GM19351 (cell line): ENCODE data around the gene TPRKB.
"Not testable (repeated sequence)": the region's sequence is repeated elsewhere in the genome, so short reads cannot be mapped to it uniquely, and the experiment has no call there.

Source experiments
- ATAC-seq: cut with Tn5 transposase; IDR thresholded peaks from one replicate; pipeline ENCODE4 v1.9.1; 2021; ENCODE audit warnings: mild to moderate bottlenecking, moderate library complexity; ENCODE audit not compliant: unreplicated experiment

TPRKB gene

DNA sequence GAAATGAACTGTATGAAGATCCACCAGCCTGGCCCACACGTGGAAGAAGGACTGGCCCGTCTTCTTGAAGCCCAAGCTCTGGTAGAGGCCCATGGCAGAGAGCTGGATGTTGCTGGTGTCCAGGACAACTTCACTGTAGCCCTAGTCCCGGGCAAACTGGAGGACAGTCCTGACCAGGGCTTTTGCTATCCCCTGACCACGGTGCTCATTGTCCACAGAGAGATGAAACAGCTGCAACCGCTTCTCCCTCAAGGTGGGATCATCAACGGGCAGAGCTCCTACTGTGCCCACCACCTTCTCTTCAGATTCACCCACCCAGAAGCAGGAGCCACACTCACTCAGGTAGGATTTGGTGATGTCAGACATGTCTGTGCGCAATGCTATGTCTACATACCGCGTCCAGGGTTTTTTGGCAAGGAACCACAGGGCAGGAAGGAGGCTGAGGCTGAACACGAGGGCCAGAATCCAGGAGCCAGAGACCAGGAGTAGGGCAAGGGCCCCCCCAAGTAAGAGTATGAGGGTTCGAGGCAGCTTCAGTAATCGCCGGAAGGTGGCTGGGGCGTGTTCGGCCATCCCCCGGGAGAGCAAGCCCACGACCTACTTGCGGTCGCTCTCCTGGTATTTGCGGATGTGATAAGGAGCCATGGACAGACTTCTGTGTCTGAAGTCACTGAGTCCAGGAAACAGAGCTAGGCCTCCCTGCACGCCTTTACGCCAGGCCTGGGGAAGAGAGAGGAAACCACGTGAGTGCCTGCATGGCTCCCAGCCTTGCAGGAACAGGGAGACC lies 36.3 kb downstream of the TPRKB start:
- no peak for ATAC-seq

GRCh38 chr2:73700131-73700611 lies 37.0 kb downstream of the TPRKB start:
- ATAC-seq: no peak

DNA sequence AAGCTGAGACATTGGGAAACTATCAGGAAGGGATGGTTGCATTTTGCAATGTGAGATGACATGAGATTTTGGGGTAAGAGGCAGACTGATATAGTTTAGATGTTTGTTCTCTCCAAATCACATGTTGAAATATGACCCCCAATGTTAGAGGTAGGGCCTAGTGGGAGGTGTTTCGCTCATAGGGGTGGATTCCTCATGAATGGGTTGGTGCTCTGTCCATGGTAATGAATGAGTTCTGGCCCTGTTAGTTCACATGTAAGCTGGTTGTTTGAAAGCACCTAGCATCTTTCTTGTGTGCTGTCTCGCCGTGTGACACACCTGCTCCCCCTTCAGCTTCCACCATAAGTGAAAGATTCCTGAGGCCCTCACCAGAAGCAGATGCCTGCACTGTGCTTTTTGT lies 37.7 kb downstream of the TPRKB start:
- ATAC-seq: no peak

GRCh38 chr2:73698101-73698500 lies 39.0 kb downstream of the TPRKB start:
- no peak for ATAC-seq

- ATAC-seq: no peak
Measured at GRCh38 chr2:73697606-73698005, 39.5 kb downstream of the TPRKB start.

DNA sequence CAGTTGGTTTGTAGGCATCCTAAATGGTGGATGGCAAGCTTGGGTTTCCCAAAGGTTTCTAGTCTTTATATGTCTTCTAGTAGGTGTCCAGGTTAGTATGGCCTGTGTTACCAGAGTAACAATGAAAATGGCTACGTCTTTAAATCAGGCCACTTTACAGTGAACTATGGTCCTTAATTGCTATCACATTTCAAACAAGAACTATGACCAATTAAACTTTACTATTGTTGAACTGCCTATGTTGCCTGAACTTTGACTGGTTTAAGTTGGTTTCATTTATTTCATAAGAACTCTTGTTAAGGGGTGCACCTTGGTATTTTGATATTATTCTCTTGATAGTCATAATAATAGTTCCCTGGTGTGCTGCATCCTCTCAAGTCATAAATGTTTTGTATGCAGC lies 40.2 kb downstream of the TPRKB start:
- not testable (repeated sequence) for ATAC-seq

DNA sequence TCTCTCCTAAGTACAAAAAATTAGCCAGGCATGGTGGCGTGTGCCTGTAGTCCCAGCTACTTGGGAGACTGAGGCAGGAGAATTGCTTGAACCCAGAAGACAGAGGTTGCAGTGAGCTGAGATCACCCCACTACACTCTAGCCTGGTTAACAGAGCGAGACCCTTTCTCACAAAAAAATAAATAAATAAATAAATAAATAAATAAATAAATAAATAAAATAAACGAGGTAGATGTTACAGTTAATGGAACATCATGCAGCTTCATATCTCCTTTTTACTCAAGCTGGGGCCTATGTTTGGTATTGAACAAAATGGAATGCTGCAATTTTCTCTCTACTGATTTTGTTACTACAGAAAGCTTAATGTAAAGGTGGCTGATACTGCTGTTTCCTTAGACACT lies 40.6 kb downstream of the TPRKB start:
- ATAC-seq: not testable (repeated sequence)

- not testable (repeated sequence) for ATAC-seq
Measured at GRCh38 chr2:73690372-73691088, 46.6 kb downstream of the TPRKB start.

DNA sequence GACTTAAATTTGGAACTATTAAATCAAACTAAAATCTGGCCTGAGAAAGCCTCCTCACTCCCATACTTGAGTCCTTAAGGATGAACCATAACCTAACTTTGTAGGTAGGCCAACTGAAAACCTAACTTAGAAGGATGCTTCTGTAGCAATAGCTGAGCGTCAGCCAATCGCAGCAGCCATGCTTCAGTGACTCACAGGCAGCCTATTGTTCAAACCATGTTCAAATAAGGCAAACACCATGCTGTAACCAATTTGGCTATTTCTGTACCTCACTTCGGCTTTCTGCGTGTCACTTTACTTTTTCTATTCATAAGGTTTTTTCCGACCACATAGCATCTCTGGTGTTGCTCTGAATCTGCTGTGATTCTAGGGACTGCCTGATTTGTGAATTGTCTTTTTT lies 48.7 kb downstream of the TPRKB start:
- ATAC-seq: not testable (repeated sequence)

DNA sequence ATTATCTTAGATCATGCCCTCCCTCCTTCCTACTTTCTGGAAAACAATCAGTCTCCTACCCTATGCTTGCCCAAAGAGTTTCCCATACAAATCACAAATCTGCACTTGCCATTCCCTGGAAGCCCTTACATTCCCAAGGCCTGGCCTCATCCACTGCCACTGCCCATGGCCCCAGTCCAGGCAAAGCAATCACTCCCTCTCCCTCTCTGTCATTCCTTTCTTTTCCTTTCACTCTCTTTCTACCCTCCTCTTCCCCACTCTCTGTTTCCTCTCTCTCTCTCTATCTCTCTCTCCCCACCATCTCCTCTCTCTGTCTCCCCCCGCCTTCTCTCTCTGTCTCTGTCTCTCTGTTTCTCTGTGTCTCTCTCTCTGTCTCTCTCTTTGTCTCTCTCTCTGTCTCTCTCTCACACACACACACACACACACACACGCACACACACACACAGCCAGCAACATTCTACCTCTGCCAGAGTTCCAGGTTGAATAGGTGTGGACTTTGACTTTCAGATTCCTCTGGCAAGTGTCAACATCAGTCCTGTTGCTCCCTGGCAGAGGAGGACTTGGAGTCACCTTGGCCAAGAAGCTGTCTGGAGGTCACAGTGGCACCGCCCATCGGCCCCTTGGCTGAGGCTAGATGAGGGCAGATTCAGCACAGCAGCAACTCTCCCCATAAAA lies 51.2 kb downstream of the TPRKB start:
- ATAC-seq: no peak

GRCh38 chr2:73684905-73685304 lies 52.2 kb downstream of the TPRKB start:
- not testable (repeated sequence) for ATAC-seq

- not testable (repeated sequence) for ATAC-seq
Measured at GRCh38 chr2:73684325-73684724, 52.8 kb downstream of the TPRKB start.

DNA sequence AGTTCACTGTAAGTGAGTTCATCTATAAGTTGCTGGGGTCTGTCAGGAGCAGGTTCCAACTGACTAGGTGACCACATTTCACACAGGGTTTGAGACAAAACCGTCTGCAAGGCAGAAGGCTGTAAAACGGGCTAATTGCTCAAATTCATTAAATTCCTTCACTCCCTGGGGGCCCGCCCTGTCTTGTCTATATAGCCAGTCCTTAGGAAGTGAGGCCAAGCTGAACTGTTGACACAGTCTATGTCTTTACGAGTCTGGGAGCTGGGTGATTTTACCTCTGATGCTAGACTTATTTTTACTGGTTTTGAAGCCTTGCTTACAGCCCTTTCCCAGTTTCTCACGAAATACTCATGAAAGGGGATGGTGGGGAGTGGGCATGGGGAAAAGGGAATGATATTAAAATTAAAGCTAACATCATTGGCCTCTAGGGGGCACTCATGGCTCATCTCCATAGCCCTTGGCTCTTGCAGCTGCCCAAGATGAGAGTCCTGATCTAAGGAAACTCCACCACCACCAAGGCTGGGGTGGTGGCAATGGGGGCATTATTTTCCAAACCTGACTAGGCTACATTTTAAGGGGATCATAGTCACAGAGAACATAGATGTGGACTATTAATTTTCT lies 57.1 kb downstream of the TPRKB start:
- not testable (repeated sequence) for ATAC-seq
